Effector CD4-positive, alpha-beta T cell (primary cell): ENCODE results near the gene OR4D9.

Source experiments
- DNase-seq: peaks from one replicate; pipeline ENCODE4 v3.0.0-alpha.2; 2020

The OR4D9 gene

DNA sequence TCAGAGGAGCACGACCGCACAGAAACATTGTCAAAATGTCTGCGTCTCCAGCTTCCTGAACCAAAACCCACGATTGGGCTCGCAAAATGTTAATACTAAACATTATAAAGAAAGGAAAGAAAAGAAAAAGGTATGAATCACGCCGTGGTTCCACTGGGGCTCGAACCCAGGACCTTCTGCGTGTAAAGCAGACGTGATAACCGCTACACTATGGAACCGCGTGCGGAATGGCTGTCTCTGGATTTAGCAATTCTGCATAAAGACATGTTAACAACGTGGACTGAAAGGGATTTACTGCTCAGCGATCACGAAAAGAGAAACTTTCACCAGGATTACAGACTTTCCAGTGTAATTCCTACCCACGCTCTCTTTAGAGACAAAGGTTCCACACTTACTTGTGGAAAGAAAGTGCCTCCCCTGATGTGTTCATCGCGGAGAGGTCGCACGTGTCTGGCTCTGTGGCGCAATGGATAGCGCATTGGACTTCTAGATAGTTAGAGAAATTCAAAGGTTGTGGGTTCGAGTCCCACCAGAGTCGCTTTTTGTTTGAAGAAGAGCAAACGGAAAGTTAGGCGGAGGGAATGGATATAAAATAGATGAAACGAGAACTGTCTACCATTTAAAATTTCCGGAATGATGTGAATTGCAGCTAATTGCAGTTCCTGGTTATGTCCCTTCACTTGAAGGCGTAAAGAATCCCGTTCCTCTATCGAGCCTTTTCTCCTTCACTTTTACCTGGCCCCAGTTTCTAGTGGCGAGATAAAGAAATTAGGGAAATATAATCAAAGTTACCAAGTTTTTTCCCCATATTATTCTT is 39.7 kb downstream of the OR4D9 start:
- peak; percentile 69 for DNase-seq

DNA sequence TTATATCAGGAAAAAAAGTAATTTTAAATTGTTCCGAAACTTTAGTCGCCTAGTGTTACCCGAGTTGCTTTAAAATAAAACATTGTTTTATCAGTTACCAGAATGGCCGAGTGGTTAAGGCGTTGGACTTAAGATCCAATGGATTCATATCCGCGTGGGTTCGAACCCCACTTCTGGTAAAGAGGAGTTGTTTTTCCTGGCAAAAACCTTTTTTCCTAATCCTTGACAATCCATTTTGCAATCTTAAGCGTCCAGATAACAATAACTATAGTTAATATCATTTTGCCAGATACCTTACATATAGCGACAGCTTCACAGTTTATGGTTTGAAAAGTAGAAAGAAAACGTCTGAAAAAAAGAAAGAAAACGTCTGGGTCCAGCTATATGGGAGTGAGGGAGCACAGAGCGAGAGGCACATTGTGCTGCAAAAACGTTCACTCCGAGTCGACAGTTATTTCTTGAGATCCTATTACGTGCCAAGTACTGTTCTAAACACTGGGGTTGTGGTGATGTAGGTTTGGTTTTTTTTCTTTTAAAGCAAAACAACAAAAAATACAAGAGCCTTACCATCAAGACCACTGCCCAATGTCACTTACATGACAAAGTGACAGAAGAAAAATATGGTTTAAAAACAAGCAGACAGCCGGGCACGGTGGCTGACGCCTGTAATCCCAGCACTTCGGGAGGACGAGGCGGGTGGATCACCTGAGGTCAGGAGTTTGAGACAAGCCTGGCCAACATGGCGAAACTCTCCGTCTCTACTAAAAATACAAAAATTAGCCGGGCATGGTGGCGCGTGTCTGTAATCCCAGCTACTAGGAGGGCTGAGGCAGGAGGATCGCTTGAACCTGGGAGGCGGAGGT is 40.6 kb downstream of the OR4D9 start:
- DNase-seq, result no peak

DNA sequence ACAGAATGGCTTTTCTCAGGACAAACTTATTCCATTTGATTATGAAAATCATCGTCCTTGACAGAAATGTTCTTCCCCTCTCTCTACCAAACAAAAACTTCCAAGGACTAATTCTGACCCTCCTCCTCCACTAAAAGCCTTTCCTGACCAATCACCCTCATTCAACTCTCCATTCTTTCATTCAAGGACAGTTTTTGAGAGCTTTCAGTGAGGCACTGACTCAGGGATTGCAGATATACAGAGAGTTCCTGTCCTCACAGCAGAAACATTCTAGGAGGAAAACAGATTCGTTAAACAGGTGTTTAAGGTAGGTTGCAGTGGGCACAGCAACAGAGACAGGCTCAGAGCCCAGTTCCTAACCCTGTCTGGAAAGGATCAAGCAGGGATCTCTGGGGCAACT is 41.5 kb downstream of the OR4D9 start:
- no peak for DNase-seq

DNA sequence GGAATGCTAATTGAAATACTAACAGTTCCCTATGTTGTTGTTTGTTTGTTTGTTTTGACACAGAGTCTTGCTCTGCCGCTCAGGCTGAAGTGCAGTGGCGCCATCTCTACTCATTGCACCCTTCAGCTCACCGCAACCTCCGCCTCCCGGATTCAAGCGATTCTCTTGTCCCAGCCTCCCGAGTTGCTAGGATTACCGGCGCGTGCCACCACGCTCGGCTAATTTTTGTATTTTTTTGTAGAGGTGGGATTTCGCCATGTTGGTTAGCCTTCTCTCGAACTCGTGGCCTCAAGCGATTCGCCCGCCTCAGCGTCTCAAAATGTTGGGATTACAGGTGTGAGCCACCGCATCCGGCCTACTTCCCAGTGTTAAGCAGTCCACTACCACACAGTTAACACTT is 42.0 kb downstream of the OR4D9 start:
- no peak for DNase-seq

DNA sequence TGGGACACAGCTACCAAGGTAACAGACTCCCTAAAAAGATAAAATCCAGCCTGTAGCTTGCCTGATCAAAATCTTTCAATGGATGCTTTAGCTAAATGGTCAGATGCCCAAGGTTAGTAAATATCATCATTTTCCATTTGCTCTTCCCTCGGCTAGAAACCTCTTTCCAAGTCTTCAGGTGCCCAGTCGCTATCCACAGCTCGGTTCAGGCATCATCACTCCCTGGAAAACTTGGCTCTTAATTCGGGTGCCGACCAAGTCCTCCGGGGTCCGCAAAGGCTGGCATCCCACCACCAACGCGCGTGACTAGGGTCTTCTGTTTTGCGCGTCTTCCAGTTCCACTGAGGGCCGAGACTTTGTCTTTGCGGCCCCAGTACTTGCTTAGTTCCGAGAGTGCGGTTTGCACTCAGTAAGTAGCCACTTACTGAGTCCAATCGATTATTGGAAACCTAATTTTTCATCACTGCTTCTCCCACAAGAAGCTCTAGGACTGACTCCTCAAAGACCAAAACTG is 44.3 kb downstream of the OR4D9 start:
- DNase-seq, result no peak

DNA sequence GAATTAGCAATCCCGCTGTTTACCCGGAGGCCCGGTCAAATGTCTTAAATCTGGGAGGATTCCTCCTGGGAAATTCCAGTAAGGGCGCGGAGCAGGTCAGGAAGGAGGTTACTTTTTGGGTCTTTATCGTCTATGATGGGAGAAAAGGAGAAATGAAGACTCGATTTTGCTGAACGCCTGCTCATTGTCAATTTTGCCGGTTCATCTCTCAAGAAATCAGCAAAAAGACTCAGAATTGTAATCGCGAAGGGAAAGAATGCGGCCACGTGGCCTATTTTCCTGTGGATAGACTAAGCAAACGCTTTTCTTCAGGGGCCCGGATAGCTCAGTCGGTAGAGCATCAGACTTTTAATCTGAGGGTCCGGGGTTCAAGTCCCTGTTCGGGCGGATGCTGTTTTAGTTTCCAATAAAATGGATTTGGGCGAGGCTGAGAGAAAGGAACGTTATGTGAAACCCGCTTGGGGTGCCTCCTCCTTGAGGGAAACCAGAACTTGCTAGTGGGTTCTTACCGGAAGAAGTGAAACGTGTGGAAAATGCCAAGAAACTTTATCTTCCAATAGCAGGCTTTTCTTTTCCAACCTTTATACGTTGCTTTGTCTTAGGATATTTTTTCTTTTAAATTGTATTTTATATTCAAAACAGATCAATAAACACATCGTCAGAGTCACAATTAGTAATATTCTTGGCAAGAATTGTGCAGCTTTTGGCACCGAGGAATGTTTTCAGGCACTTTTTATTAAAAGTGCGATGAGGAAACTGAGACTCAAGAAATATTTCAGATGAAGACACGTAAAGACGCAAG is 45.0 kb downstream of the OR4D9 start:
- no peak for DNase-seq

DNA sequence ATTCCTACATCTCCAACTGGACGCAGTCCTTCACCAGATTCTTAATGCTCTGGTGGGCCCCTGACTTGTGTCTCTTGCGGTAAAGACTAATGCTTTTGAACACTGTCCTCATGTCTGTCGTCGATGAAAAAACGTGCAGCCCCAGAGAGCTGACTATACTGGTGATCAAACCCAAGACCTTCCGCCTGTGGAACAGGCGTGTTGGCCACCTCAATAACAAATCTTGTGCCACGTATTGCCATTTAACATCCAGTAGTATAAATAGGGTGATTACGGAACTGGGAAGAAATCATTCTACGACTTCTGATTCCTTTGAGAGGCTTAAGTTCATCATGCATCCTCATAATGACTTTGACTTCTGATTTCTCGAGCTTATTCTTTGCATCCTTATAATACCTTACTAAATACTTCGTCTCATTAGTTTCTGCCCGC is 45.6 kb downstream of the OR4D9 start:
- DNase-seq, result no peak

DNA sequence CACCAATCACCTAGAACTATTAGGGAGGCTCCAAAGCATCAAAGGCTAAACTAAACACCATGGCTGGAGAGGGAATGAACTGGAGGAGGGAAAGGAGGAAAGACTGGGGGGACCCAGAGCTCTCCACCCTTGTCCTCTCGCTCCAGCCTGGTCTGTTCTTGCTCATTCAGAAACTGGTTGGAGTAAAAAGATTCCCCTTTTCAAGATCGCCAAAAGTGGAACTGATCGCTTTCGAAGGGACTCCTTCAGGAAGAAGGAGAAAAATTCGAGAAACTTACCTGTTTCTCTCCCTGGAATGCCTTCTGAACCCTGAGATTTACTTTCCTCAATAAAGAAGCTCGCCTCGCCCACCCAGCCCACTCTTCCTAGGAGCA is 46.9 kb downstream of the OR4D9 start:
- no peak for DNase-seq

DNA sequence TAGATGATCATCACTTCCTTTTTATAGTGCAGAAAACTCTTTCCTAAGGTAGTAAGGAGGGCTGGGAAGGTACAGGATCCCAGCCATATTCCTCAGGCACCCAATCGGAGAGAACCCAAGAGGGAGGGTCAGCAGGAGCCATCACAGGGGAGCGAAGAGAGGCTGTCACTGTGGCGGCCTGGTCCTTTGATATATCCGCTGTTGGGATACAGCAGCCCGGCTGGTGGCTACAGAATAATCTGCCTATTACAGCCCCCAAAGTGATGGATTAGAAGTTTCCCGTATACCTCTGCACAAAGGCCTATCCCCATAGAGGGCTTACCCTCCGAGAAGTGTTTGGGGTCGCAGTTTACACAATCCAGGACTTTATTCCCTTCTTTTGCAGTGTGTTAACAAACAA is 48.5 kb downstream of the OR4D9 start:
- DNase-seq, result no peak

DNA sequence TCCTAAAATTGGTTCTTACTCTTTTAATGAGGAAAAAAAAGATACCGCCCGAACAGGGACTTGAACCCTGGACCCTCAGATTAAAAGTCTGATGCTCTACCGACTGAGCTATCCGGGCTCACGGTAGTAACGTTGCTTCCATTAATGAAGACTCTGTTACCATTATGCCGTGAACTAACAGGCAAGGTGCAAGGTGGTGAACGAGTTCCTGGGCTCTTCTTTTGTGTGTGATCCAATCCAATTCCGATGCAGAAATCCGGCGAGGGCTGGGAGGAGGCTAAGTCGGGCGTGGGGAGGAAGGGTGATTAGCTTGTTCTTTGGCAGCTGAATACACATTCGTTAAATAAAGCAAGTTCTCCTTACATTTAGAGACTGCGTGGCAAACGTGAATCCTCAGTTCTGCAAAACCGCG is 49.0 kb downstream of the OR4D9 start:
- DNase-seq, result peak; percentile 66

DNA sequence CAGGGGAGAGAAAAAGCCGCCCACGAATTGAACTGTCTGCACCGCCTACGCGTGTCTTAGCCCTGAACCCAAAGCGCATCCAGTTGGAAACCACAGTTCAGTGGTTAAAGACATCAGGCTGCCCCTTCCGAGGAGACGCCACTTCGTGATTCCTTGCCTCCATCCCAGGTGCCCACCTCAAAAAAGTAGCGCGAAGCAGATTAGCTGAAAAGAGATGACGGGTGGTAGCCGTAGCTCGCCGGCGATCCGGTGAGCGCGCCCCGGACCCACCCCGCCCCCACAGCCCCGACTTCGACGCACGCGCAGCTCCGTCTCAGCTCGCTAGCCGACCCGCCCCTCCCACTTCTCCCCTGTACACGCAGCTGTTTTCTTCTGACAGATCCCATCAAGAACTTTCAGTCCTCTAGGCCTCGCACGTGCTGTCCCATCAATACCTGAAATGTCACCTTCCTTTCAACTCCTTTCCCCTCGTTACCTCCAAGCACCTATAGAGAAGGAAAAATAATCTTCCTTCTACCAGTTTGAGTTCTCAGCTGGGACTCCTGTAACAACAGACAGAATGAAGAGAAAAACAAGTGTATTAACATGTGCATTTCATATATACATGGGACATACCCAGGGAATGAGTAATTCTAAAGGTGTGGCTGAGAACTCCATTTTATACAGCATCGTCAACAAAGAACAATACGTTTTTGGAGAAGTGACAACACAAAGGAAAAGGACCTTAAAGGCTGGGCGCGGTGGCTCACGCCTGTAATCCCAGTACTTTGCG is 49.5 kb downstream of the OR4D9 start:
- peak; percentile 72 for DNase-seq

DNA sequence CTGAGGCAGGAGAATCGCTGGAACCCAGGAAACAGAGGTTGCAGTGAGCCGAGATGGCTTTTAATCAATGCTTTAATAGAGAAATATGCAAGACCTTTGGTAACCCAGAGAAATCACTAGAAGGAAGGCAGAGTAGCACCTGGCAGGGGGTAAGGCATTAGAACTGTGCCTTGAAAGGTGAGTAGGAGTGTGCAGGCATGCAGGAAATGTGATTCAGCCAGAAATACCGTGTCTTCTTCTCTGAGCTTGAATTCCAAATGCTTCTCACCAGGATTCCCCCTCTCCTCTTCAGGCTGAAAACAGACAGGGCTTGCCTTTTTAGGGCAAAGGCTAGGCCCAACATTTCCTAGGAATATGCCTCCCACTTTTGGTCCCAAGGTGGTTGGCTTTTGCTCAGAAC is 51.0 kb downstream of the OR4D9 start:
- no peak for DNase-seq
